Measurements from ENCODE around the gene HGFAC.

HGFAC gene

GRCh38 chr4:3476936-3477749 is 35.4 kb downstream of the HGFAC start:
- no peak for DNase-seq

DNA sequence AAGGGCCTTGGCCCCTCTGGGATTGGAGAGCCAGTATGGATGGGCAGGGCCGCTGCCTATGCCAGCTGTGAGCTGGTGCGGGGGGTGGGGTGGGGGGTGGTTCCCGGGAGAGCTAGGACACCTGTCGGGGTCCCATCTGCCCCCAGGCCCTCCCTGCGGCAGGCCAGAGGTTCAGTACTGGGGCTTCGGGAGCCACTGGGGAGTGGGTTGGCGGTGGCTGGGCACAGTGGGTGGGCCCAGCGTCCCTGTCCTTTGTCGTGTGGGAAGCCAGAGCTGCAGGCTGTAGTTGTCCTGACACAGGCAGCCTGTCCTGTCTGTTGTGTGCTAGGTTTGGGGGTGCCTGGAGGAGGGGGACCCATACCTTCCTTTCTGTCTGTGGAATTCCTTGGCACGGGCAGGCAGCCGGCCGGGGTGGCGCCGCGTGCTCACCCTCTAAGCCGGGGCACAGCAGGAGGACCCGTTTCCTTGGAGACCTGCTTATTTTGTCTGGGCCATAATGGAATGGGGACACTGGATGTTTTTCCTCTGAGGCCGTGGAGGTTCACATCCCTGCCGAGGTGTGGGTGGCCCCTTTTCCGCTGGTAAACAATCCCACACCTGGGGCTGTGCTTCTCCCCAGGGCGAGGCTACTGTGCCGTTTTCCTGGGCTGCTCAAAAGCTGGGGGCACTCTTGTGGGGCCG is 36.1 kb downstream of the HGFAC start:
- no peak for DNase-seq

DNA sequence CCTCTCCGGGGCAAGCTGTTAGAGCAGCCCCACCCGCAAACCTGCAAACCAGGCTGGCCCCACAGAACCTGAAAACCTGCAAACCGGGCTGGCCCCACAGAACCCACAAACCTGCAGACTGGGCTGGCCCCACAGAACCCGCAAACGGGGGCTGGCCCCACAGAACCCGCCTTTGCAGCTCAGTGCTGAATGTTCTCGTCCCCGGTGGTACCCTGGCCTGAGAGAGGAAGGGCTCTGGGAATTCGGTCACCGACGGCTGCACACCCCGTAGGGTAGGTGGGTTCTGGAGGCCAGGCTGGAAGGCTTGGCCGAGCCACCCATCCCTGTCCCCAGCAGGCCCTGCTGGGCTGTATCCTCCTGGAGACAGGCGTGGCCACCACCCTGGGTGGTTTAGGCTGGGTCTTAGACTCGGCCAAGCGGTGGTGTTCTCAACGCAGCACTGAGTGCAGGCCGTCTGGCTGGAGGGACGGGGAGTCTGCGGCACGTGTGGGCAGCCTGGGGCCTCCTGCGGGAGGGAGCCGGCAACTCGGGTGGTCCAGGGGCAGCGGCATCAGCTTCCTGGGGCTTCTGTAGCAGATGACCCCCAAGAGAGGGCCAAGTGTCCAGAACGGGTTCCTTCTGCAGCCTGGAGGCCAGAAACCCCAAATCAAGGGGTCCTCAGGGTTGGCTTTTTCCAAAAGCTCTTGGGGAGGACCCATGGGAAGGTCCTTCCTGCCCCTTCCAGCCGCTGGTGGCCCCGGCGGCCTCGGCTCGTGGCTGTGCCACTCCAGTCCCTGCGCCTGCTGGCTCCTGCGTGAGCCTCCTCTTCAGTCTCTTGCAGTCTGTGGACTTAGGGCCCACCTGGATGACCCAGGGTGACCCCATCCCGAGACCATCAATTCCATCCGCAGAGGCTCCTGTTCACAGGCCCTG is 36.9 kb downstream of the HGFAC start:
- no peak for DNase-seq

GRCh38 chr4:3479358-3480101 is 37.8 kb downstream of the HGFAC start:
- no peak for DNase-seq

- peak; percentile 73 for DNase-seq
Observed at GRCh38 chr4:3480528-3481112, 38.9 kb downstream of the HGFAC start.

GRCh38 chr4:3481113-3481531 is 39.4 kb downstream of the HGFAC start:
- DNase-seq, result no peak

DNA sequence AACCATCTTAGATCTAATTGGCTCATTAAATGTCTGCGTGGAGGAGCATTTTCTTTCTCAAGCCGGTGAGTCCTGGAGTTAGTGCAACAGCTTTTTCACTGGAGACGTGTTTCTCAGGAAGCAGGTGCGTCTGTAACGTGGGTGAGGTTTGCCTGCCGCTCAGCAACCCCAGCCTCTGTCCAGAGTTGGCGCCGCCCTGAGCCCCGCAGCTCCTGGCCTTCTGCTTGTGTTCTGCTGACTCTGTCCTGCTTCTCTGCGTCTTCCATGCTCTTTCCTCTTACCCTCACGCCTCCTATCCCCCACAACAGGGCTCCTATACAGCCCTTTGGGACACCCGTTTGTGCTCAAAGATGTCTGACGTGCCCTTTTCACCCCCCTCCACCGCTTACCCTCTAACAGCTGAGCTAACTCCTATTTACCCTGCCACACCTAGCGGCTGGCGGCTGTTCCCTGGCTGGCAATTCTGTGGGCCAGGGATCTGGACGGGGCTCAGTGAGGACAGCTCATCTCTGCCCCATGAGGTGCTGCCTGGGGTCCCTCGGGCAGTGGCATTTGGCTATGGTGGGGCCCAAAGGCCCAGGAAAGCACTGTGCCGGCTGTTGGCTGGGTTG is 40.1 kb downstream of the HGFAC start:
- no peak for DNase-seq

DNA sequence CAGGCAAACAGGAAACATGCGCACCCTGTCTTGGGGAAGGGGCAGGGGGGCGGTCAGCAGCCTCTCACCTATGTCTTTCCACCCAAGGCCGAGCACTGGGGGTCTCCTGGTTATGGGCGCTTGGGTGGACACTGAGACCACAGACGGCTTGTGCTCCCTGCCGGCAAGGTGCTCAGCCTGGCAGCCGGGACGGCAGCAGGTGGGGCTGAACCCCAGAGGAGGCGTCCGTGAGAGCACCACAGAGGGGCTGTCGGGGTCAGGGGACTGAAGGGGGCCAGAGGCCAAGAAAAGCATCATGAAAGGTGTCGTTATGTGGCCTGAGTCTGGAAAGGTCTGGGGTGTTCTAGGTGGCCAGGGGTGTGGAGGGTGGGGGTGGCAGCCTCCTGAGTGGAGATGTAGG is 40.9 kb downstream of the HGFAC start:
- DNase-seq, result no peak

DNA sequence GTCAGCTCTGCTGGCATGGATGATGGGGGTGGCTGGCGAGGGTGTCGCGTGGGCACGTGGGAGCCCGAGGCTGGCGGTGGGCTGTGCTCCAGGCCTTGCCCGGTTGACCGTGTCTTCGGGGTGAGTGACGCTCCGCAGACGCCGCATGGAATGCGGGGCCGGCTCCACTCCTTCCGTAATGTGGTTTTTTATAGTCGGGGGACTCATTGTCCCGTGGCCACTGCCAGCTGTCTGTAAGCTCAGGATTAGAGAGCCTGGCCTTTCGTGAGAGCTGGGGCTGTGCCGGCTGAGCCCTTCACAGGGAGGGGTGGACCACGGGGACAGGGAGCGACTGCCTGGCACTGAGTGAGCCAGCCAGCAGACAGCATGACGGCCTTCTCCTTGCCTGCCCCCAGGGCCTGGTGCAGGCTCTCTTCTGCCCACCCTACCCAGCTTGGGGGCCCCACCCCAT is 41.7 kb downstream of the HGFAC start:
- DNase-seq, result no peak

DNA sequence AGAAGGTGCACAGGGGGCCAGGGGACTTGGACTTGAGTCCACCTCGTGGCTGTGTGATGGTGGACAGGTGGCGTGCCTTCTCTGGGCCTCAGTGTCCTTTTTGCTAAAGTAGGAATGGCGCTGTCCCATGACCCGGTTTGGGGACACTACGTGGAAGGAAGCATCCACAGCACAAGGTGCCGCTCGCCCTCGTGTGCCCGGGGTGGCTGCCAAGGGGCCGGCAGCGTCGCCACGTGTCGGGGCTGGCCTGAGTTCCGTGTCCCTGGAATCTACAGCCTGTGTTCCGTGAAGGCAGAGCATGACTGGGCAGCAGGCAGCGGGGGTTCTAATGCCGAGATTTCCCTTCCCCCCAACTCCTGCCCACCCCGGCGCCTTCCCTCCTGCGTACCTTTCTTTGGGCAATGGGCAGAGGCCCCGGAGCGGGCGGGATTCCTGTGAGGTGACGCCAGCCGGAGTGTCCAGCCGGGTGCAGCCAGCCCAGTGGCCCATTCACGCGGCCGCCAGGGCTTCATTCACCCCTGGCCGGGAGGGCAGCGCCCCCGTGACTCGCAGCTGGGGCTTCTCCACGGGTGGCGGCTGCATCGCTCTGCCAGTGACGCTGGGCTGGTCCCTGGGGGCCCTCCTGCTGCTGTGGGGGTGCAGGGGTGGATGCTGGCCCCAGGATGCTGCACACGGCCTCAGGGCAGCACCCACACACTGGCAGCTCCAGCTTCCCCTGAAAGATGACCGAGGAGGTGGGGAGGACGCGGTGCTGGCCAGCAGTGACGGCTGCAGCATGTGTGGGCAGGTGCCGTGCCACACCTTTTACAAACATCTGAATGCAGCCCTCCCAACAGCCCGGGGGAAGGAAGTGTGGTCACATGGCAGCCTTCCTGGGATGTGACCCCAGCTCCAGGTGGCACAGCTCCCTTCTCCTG is 42.5 kb downstream of the HGFAC start:
- DNase-seq, result no peak

DNA sequence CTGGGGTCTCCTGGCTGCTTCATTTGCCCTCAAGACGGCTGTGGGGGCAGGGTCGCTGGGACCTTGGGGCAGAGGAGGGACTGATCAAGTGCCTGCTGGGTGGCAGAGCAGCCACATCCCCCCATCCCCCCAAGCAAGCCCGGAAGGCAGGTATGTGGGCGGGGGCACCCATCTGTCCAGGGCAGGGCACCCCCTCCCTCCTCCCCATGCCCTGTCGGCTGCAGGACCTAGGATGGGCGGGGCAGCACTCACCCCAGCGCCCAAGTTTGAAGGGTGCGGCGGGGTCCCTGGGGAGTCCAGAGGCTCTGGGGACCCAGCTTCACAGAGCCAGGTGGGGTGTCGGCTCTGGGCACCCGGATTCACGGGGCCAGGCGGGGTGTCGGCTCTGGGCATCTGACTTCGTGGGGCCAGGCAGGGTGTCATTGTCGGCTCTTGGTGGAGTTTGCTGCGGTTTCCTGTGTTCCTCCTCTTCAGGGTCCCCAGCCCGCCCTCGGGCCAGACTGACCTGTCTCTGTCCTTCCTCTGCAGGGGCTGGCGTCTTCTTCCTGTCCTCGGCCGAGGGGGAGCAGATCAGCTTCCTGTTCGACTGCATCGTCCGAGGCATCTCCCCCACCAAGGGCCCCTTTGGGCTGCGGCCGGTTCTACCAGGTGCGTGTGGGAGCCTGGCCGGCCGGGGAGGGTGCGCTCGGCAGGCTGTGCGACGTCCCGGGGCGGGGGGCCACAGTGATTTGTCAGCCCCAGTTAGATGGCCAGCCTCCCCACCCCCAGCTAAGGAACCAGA is 43.4 kb downstream of the HGFAC start:
- DNase-seq, result no peak

- no peak for DNase-seq
Observed at GRCh38 chr4:3485886-3486540, 44.2 kb downstream of the HGFAC start.

GRCh38 chr4:3486541-3487540 is 45.1 kb downstream of the HGFAC start:
- DNase-seq, result no peak

GRCh38 chr4:3487861-3488260 is 46.1 kb downstream of the HGFAC start:
- no peak for DNase-seq

GRCh38 chr4:3488820-3489219 is 47.1 kb downstream of the HGFAC start:
- no peak for DNase-seq

DNA sequence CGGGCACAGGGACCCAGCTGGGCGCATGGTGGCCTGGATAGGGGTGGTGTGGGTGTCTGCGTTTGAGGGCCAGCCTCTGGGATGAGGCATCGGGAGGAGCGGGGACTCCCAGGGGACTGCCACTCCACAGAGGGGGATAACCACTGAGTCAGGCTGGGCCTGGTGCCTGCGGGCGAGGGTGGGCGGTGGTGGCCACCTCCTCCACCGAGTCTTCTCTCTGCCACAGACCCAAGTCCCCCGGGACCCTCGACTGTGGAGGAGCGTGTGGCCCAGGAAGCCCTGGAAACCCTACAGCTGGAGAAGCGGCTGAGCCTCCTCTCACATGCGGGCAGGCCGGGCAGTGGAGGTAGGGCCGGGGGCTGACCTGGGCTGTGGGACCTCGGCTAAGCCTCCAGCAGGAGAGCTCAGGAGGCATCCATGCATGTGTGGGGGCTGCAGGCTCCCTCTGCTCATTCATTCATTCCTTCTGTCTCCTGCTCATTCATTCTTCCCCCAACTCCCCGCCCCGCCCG is 47.7 kb downstream of the HGFAC start:
- DNase-seq, result no peak

GRCh38 chr4:3491681-3492405 is 50.1 kb downstream of the HGFAC start:
- no peak for DNase-seq

Measured in activated CD4-positive, alpha-beta T cell treated with anti-CD3 and anti-CD28 coated beads, Interleukin-2, amount 50 U/mL, for 1 hour (primary cell).